ENCODE results near the gene TBCCD1.
A peak's percentile ranks its signal among the peaks of the same experiment; 100 is the strongest.

TBCCD1 gene

DNA sequence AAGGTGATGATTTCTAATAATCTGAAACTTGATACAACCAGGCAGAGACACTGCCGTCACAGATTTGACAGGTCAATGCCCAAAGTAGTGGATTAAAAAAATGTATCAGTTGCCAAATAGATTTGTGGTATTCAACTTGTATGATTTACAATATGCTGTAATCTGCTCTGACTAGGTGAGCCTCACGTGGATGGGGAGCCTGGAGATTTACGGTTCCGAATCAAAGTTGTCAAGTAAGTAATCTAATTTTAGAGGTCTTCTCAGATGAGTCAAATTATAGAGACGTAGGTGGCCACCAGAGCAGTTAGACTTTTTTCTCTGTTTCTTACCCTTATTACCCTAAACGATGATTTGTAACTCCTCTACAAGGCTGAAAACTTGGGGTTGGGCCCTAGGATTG lies 15.4 kb upstream of the TBCCD1 start:
- no peaks in the 10 kb centered on the region for H3K79me1 ChIP-seq (ENCODE audit: low read depth, low read length)
- no peak overlapping the region for H2AFZ ChIP-seq (ENCODE audit: low read length)
- peaks cover 16 to 87% of the 10 kb centered on the region in 2 donors for H3K36me3 ChIP-seq (replicated peaks in 1 of 2; ENCODE audit: control insufficient read depth in 2 of 2, insufficient read depth in 2 of 2, low read length in 2 of 2)
- H3K4me3 ChIP-seq (ENCODE audit: low read length in 2 of 2): no peak overlapping the region
- no peaks in the 10 kb centered on the region for H3K9me3 ChIP-seq (replicated peaks in 1 of 2; ENCODE audit: control insufficient read depth in 2 of 2, insufficient read depth in 1 of 2, low read depth in 1 of 2, low read length in 2 of 2)
- no peak overlapping the region for H3K23ac ChIP-seq (ENCODE audit: low read depth, low read length, poor library complexity)
- H4K8ac ChIP-seq (ENCODE audit: low read depth, low read length): no peak overlapping the region
- H2BK5ac ChIP-seq (ENCODE audit: low read length): no peak overlapping the region
- H2AK5ac ChIP-seq (ENCODE audit: low read depth, low read length): no peak overlapping the region
- H3K14ac ChIP-seq (ENCODE audit: low read length): no peak overlapping the region
- WGBS, 2 donors (ENCODE audit: extremely low coverage in 2 of 2, insufficient read length in 2 of 2, insufficient replicate concordance in 1 of 2): no CpG with 5 or more reads among the region's 6 CpGs
- H3K4me1 ChIP-seq (ENCODE audit: control insufficient read depth in 2 of 2, insufficient read depth in 1 of 2, low read depth in 1 of 2, low read length in 2 of 2): no peaks in the 10 kb centered on the region
- no peak overlapping the region for H4K91ac ChIP-seq (ENCODE audit: low read depth, low read length, poor library complexity)
- no peak overlapping the region for H3K4me2 ChIP-seq (ENCODE audit: insufficient read depth, low read length, poor library complexity, severe bottlenecking)
- H3K4ac ChIP-seq (ENCODE audit: low read length): no peak overlapping the region
- H3K9ac ChIP-seq (ENCODE audit: low read depth, low read length, poor library complexity): no peak overlapping the region
- DNase-seq (ENCODE audit: low spot score): no peak
- no peak overlapping the region for H2BK12ac ChIP-seq (ENCODE audit: low read length)
- H2BK15ac ChIP-seq (ENCODE audit: low read length): no peak overlapping the region
- no peaks in the 10 kb centered on the region for H3K27me3 ChIP-seq (ENCODE audit: control insufficient read depth in 3 of 3, insufficient read depth in 3 of 3, low read depth in 1 of 3, low read length in 3 of 3)
- H3K27ac ChIP-seq (replicated peaks; ENCODE audit: low read length): no peak overlapping the region
- no peak overlapping the region for H2BK120ac ChIP-seq (ENCODE audit: low read depth, low read length)
- H3K18ac ChIP-seq (ENCODE audit: low read length): no peak overlapping the region

DNA sequence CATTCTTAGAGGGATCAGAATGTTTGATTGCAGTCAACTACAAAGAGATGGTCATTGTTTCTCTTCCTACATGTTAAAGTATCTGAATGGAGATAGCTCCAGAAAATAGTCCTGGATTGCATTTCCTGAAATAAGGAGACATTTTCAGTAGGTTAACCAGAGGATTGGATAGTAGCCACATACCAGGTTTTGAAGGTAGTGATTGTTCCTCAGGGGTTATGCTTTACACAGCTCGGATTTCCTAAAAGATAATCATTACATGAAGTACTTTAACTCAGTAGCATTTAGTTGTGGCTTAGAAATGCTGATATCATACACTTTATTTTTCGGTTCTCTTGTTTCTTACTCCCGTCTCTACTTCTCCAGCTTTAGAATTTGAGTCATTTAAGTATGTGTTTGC lies 13.6 kb upstream of the TBCCD1 start:
- H3K27ac ChIP-seq (replicated peaks; ENCODE audit: low read length): no peak overlapping the region
- H2AFZ ChIP-seq (ENCODE audit: low read length): no peak overlapping the region
- no peak overlapping the region for H2BK12ac ChIP-seq (ENCODE audit: low read length)
- no peaks in the 10 kb centered on the region for H3K27me3 ChIP-seq (ENCODE audit: control insufficient read depth in 3 of 3, insufficient read depth in 3 of 3, low read depth in 1 of 3, low read length in 3 of 3)
- no peak overlapping the region for H3K18ac ChIP-seq (ENCODE audit: low read length)
- H3K4me1 ChIP-seq (ENCODE audit: control insufficient read depth in 2 of 2, insufficient read depth in 1 of 2, low read depth in 1 of 2, low read length in 2 of 2): no peaks in the 10 kb centered on the region
- H2AK5ac ChIP-seq (ENCODE audit: low read depth, low read length): no peak overlapping the region
- no peak overlapping the region for H3K23ac ChIP-seq (ENCODE audit: low read depth, low read length, poor library complexity)
- WGBS, 2 donors (ENCODE audit: extremely low coverage in 2 of 2, insufficient read length in 2 of 2, insufficient replicate concordance in 1 of 2): no CpG with 5 or more reads among the region's 3 CpGs
- no peak overlapping the region for H2BK5ac ChIP-seq (ENCODE audit: low read length)
- no peak overlapping the region for H3K4me3 ChIP-seq (ENCODE audit: low read length in 2 of 2)
- DNase-seq (ENCODE audit: low spot score): no peak
- H4K8ac ChIP-seq (ENCODE audit: low read depth, low read length): no peak overlapping the region
- H3K36me3 ChIP-seq (replicated peaks in 1 of 2; ENCODE audit: control insufficient read depth in 2 of 2, insufficient read depth in 2 of 2, low read length in 2 of 2): peaks cover 22 to 100% of the 10 kb centered on the region in 2 donors
- no peak overlapping the region for H3K4ac ChIP-seq (ENCODE audit: low read length)
- no peak overlapping the region for H4K91ac ChIP-seq (ENCODE audit: low read depth, low read length, poor library complexity)
- H3K14ac ChIP-seq (ENCODE audit: low read length): no peak overlapping the region
- no peak overlapping the region for H3K4me2 ChIP-seq (ENCODE audit: insufficient read depth, low read length, poor library complexity, severe bottlenecking)
- H2BK120ac ChIP-seq (ENCODE audit: low read depth, low read length): no peak overlapping the region
- H3K9ac ChIP-seq (ENCODE audit: low read depth, low read length, poor library complexity): no peak overlapping the region
- H2BK15ac ChIP-seq (ENCODE audit: low read length): no peak overlapping the region
- no peaks in the 10 kb centered on the region for H3K79me1 ChIP-seq (ENCODE audit: low read depth, low read length)
- no peaks in the 10 kb centered on the region for H3K9me3 ChIP-seq (replicated peaks in 1 of 2; ENCODE audit: control insufficient read depth in 2 of 2, insufficient read depth in 1 of 2, low read depth in 1 of 2, low read length in 2 of 2)

DNA sequence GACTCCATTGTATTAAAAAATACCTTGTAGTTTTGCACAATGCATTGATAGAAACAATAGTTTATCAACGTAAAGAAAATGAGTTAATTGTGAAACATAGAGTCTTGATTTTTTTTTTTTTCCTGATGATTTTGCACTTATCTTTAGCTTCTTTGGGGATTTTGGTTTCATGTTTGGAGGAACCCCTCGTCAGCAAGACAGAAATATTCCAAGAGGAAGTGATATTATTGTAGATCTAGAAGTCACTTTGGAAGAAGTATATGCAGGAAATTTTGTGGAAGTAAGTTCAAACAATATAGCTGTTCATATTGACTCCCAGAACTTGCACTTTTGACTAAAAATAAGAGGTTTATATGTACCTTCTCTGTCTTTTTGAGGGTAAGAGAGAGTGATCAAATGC lies 10.4 kb upstream of the TBCCD1 start:
- Histone ChIP-seq H3K9ac (ENCODE audit: low read depth, low read length, poor library complexity) (no peak overlapping the region), H3K9me3 (replicated peaks in 1 of 2; ENCODE audit: control insufficient read depth in 2 of 2, insufficient read depth in 1 of 2, low read depth in 1 of 2, low read length in 2 of 2) (no peaks in the 10 kb centered on the region), H3K27me3 (ENCODE audit: control insufficient read depth in 3 of 3, insufficient read depth in 3 of 3, low read depth in 1 of 3, low read length in 3 of 3) (no peaks in the 10 kb centered on the region), H2BK120ac (ENCODE audit: low read depth, low read length) (no peak overlapping the region), H3K4me3 (ENCODE audit: low read length in 2 of 2) (no peak overlapping the region), H3K4ac (ENCODE audit: low read length) (no peak overlapping the region), H4K91ac (ENCODE audit: low read depth, low read length, poor library complexity) (no peak overlapping the region), H2BK15ac (ENCODE audit: low read length) (no peak overlapping the region), H3K4me2 (ENCODE audit: insufficient read depth, low read length, poor library complexity, severe bottlenecking) (no peak overlapping the region), H2AFZ (ENCODE audit: low read length) (no peak overlapping the region), H3K18ac (ENCODE audit: low read length) (no peak overlapping the region), H2BK12ac (ENCODE audit: low read length) (no peak overlapping the region), H3K36me3 (replicated peaks in 1 of 2; ENCODE audit: control insufficient read depth in 2 of 2, insufficient read depth in 2 of 2, low read length in 2 of 2) (peaks cover 14 to 99% of the 10 kb centered on the region in 2 donors), H3K23ac (ENCODE audit: low read depth, low read length, poor library complexity) (no peak overlapping the region), H2BK5ac (ENCODE audit: low read length) (no peak overlapping the region), H3K79me1 (ENCODE audit: low read depth, low read length) (no peaks in the 10 kb centered on the region), H2AK5ac (ENCODE audit: low read depth, low read length) (no peak overlapping the region), H3K27ac (replicated peaks; ENCODE audit: low read length) (no peak overlapping the region), H3K14ac (ENCODE audit: low read length) (no peak overlapping the region), H4K8ac (ENCODE audit: low read depth, low read length) (no peak overlapping the region), H3K4me1 (ENCODE audit: control insufficient read depth in 2 of 2, insufficient read depth in 1 of 2, low read depth in 1 of 2, low read length in 2 of 2) (no peaks in the 10 kb centered on the region)
- no CpG with 5 or more reads among the region's 2 CpGs for WGBS, 2 donors (ENCODE audit: extremely low coverage in 2 of 2, insufficient read length in 2 of 2, insufficient replicate concordance in 1 of 2)
- DNase-seq (ENCODE audit: low spot score): no peak

DNA sequence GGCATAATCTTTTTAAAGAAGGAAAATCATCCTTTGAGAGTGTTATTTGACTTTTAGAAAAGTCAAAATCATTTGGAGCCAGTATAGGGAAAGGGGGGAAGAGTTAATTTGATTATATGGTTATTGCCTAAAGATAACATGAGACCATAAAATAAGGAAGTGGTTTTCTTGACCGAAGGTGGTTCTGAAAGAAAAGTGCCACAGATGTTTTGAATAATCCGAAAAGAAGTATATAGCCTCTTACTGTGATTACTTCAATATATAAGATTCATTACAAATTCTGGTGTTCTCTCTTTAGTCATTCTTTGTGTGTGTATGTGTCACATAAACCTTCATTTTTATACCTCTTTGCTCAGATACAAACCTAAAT lies 4.5 kb upstream of the TBCCD1 start:
- H2BK120ac ChIP-seq (ENCODE audit: low read depth, low read length): no peak overlapping the region
- H3K4me2 ChIP-seq (ENCODE audit: insufficient read depth, low read length, poor library complexity, severe bottlenecking): no peak overlapping the region
- H2AFZ ChIP-seq (ENCODE audit: low read length): no peak overlapping the region
- peaks cover 9 to 48% of the 10 kb centered on the region in 2 donors for H3K36me3 ChIP-seq (replicated peaks in 1 of 2; ENCODE audit: control insufficient read depth in 2 of 2, insufficient read depth in 2 of 2, low read length in 2 of 2)
- peaks cover 8% of the 10 kb centered on the region for H3K79me1 ChIP-seq (ENCODE audit: low read depth, low read length)
- no peaks in the 10 kb centered on the region for H3K9me3 ChIP-seq (replicated peaks in 1 of 2; ENCODE audit: control insufficient read depth in 2 of 2, insufficient read depth in 1 of 2, low read depth in 1 of 2, low read length in 2 of 2)
- no peak for DNase-seq (ENCODE audit: low spot score)
- H2BK12ac ChIP-seq (ENCODE audit: low read length): no peak overlapping the region
- H3K4ac ChIP-seq (ENCODE audit: low read length): no peak overlapping the region
- no peak overlapping the region for H4K91ac ChIP-seq (ENCODE audit: low read depth, low read length, poor library complexity)
- no peak overlapping the region for H2BK5ac ChIP-seq (ENCODE audit: low read length)
- no peak overlapping the region for H4K8ac ChIP-seq (ENCODE audit: low read depth, low read length)
- H3K27me3 ChIP-seq (ENCODE audit: control insufficient read depth in 3 of 3, insufficient read depth in 3 of 3, low read depth in 1 of 3, low read length in 3 of 3): no peaks in the 10 kb centered on the region
- H3K14ac ChIP-seq (ENCODE audit: low read length): no peak overlapping the region
- H3K4me3 ChIP-seq (ENCODE audit: low read length in 2 of 2): peak overlapping the region in 1 of 2 donors; percentile 76
- H3K18ac ChIP-seq (ENCODE audit: low read length): no peak overlapping the region
- H2BK15ac ChIP-seq (ENCODE audit: low read length): no peak overlapping the region
- H2AK5ac ChIP-seq (ENCODE audit: low read depth, low read length): no peak overlapping the region
- H3K23ac ChIP-seq (ENCODE audit: low read depth, low read length, poor library complexity): no peak overlapping the region
- WGBS, 2 donors (ENCODE audit: extremely low coverage in 2 of 2, insufficient read length in 2 of 2, insufficient replicate concordance in 1 of 2): no CpG with 5 or more reads among the region's 2 CpGs
- H3K27ac ChIP-seq (replicated peaks; ENCODE audit: low read length): no peak overlapping the region
- peaks cover 3 to 9% of the 10 kb centered on the region in 2 donors for H3K4me1 ChIP-seq (ENCODE audit: control insufficient read depth in 2 of 2, insufficient read depth in 1 of 2, low read depth in 1 of 2, low read length in 2 of 2)
- H3K9ac ChIP-seq (ENCODE audit: low read depth, low read length, poor library complexity): no peak overlapping the region

Data from neuronal stem cell (in vitro differentiated cells).